ENCODE results near the gene ERICH3.

Gene ERICH3

DNA sequence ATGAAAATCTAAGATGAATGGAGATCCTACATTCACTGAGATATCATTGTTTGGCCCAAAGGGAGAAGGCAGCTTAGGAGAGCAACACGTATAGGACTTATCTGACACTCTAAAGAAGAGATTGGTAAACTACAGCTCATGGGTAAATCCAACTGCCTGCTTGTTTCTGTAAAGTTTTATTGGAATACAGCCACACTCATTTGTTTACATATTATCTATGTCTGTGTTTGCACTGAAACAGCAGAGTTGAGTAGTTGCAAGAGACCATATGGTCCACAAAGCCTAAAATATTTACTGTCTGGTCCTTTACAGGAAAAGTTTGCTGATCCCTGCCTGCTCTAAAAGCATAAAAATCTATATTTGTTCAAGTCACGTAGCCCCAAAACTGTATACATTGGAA is 146.9 kb downstream of the ERICH3 start:
- Histone ChIP-seq H3K4me3 (no peak overlapping the region), H3K27ac (no peak overlapping the region), H3K36me3 (ENCODE audit: insufficient read depth, low read length) (no peaks in the 10 kb centered on the region), H3K9ac (ENCODE audit: insufficient read length) (no peak overlapping the region), H3K9me3 (ENCODE audit: low read depth, low read length) (no peaks in the 10 kb centered on the region)
- no peak for TF ChIP-seq FOXP2 (optimal IDR thresholded peaks at IDR 0.05; ENCODE audit: control extremely low read depth, extremely low read length, insufficient read depth)
- no peak for DNase-seq (ENCODE audit: low read depth, low spot score)

DNA sequence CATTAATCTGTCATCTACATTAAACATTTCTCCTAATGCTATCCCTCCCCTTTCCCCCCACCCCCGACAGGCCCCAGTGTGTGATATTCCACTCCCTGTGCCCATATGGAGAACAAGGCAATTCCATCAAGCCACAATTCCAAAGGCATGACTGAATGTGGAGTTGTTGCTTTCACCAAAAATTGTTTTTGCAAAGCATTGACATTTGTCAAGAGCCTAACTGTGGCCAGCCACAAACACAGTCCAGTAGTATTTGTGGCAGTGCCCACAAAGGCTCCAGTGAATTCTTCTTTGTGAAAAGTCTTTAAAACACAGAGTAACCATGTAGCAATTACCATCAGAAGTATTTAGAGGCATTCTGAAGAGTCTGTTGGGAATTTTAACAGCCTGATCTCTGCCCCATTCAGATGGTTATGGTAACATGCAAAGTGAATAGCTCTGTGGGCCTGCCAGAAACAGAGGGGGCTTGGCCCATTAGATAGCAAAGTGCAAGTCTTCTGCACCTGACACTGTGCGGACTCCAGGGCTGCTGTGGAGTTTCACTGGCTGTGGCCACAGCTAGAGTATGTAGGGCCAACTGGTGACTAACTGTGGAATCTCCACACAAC is 149.6 kb downstream of the ERICH3 start:
- Histone ChIP-seq H3K36me3 (ENCODE audit: insufficient read depth, low read length) (no peaks in the 10 kb centered on the region), H3K4me3 (no peak overlapping the region), H3K27ac (no peak overlapping the region), H3K9ac (ENCODE audit: insufficient read length) (no peak overlapping the region), H3K9me3 (ENCODE audit: low read depth, low read length) (no peaks in the 10 kb centered on the region)
- TF ChIP-seq POLR2AphosphoS5 (IDR thresholded peaks at IDR 0.05; ENCODE audit: borderline replicate concordance, low read depth, low read length) (no peak), EZH2 (IDR thresholded peaks at IDR 0.05) (no peak), FOXP2 (optimal IDR thresholded peaks at IDR 0.05; ENCODE audit: control extremely low read depth, extremely low read length, insufficient read depth) (no peak)
- DNase-seq (ENCODE audit: low read depth, low spot score) = no peak

DNA sequence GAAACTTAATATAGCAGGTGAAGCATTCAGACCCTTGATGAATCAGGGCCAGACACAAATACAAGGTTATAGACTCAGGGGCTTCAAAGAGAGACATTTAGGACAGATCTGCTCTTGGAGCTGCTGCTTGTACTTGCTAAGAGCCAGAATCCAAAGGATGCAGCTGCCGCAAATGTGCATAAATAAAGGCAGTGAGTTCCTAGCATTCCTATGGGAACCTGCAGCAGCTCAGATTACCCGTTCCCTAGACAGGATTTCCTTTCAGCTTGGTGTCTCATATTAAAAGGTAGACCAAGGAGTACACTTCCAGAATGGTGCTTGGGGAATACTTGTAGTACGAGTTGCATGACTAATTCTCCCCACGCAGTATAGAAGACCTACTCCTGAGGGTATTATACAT is 151.4 kb downstream of the ERICH3 start:
- no peak for DNase-seq (ENCODE audit: low read depth, low spot score)
- no peaks in the 10 kb centered on the region for H3K9me3 ChIP-seq (ENCODE audit: low read depth, low read length)
- H3K27ac ChIP-seq = no peak overlapping the region
- no peak overlapping the region for H3K4me3 ChIP-seq
- H3K36me3 ChIP-seq (ENCODE audit: insufficient read depth, low read length) = no peaks in the 10 kb centered on the region
- TF ChIP-seq EZH2 (IDR thresholded peaks at IDR 0.05) = no peak
- no peak overlapping the region for H3K9ac ChIP-seq (ENCODE audit: insufficient read length)

Measured in SK-N-MC (cell line).